ENCODE measurements around the gene AEBP1. TPM values are rescaled to one million over a fixed set of nuclear protein-coding genes. Genes with fewer than 3 reads are reported as not detected.

The AEBP1 gene
- polyA plus RNA-seq, 2 donors = 8.8 to 19.9 TPM

- H3K27me3 ChIP-seq (ENCODE audit: control insufficient read depth in 1 of 2, insufficient read depth in 2 of 2, low read length in 2 of 2) = no peaks in the 10 kb centered on the region
- peaks cover 0 to 2% of the 10 kb centered on the region in 2 donors for H3K4me1 ChIP-seq (ENCODE audit: control insufficient read depth in 2 of 2, insufficient read depth in 2 of 2, low read length in 1 of 2)
- H3K27ac ChIP-seq (ENCODE audit: low read depth in 2 of 2, low read length in 1 of 2) = no peak overlapping the region
- H3K4me3 ChIP-seq (ENCODE audit: low read depth in 1 of 2, low read length in 2 of 2) = no peak overlapping the region
- WGBS, 2 donors = 88 to 94% methylated on average over 3 of the region's 3 CpGs
- H3K9me3 ChIP-seq (ENCODE audit: control insufficient read depth in 2 of 2, insufficient read depth in 1 of 2, low read depth in 1 of 2, low read length in 1 of 2) = no peaks in the 10 kb centered on the region
- H3K36me3 ChIP-seq (ENCODE audit: control insufficient read depth in 2 of 2, insufficient read depth in 2 of 2, low read length in 1 of 2) = no peaks in the 10 kb centered on the region
Measured at GRCh38 chr7:44095781-44096180, 8.4 kb upstream of the AEBP1 start.

DNA sequence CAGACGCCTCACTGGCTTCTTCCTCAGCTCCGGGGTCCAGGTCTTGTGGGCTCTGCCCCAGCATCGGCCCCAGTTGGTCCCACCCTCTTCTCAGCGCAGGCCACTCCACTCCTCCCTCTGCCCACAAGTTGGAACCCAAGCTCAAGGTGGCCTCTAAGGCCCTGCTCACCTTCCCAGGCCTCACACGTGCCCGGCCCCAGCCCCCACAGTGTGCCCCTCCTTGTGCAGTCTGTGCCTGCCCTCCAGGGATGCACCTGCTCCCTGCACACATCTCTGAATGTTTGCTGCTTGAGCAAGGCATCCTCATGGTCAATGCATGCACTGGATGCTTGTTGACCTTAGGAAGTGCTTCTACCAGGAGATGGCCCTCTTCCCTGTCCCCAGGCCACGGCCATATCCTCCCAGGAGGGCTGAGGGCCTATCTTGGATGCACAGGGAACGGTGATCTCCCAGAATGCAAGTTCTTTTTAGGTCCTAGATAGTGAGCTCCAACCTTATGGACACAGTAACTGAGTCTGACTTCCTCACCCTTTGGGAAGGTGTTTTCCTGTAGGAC lies 7.7 kb upstream of the AEBP1 start:
- no peak overlapping the region for H3K4me3 ChIP-seq (ENCODE audit: low read depth in 1 of 2, low read length in 2 of 2)
- 82 to 83% methylated on average over 8 of the region's 8 CpGs for WGBS, 2 donors
- H3K27ac ChIP-seq (ENCODE audit: low read depth in 2 of 2, low read length in 1 of 2) = no peak overlapping the region

DNA sequence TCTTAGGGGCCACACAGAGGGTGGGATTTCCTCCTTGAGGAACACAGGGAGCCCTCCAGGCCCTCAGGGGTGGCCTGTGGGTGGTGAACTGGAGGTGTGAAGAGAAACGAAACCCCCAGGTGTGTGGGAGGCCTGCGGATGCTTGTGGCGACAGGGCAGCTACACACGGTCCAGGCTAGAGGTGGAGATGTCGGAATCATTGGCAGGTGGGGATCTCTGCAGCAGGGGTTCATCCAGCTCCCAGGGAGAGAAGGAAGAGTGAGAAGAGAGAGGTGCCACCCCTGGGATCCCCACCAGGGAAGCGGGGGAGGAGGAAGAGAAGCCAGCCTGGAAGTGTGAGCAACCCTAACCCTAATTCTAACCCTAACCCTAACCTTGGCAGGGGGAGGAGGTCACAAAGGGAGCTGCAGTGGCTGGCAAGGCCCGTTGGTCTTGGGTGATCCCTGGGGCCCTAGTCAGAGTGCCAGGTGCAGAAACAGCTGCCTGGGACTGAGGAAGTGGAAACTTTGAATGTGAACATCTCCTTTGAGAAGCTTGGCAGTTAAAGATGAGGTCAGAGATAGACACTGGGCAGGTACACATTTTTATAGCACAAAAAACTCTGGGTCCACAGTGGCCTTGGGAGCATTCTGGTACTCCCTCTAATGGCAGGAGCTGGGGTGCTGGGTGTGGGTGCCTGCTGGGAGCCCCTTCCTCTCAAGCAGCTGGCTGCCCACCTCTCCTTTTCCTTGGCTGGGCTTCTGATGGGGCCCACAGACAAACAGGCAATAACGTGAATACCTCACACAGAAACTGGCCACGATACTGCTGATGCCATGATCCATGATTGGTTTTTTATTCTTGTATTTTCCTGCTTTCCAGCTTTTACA lies 6.8 kb upstream of the AEBP1 start:
- Histone ChIP-seq H3K4me3 (ENCODE audit: low read depth in 1 of 2, low read length in 2 of 2) (no peak overlapping the region), H3K4me1 (ENCODE audit: control insufficient read depth in 2 of 2, insufficient read depth in 2 of 2, low read length in 1 of 2) (peaks cover 2 to 4% of the 10 kb centered on the region in 2 donors), H3K36me3 (ENCODE audit: control insufficient read depth in 2 of 2, insufficient read depth in 2 of 2, low read length in 1 of 2) (no peaks in the 10 kb centered on the region), H3K27me3 (ENCODE audit: control insufficient read depth in 1 of 2, insufficient read depth in 2 of 2, low read length in 2 of 2) (no peaks in the 10 kb centered on the region), H3K9me3 (ENCODE audit: control insufficient read depth in 2 of 2, insufficient read depth in 1 of 2, low read depth in 1 of 2, low read length in 1 of 2) (no peaks in the 10 kb centered on the region), H3K27ac (ENCODE audit: low read depth in 2 of 2, low read length in 1 of 2) (no peak overlapping the region)
- WGBS, 2 donors = 78 to 80% methylated on average over 9 of the region's 9 CpGs

More for the DNA sequence above, 7.7 kb upstream of the AEBP1 start:
- no peaks in the 10 kb centered on the region for H3K27me3 ChIP-seq (ENCODE audit: control insufficient read depth in 1 of 2, insufficient read depth in 2 of 2, low read length in 2 of 2)
- H3K9me3 ChIP-seq (ENCODE audit: control insufficient read depth in 2 of 2, insufficient read depth in 1 of 2, low read depth in 1 of 2, low read length in 1 of 2) = no peaks in the 10 kb centered on the region
- H3K36me3 ChIP-seq (ENCODE audit: control insufficient read depth in 2 of 2, insufficient read depth in 2 of 2, low read length in 1 of 2) = no peaks in the 10 kb centered on the region
- peaks cover 0 to 2% of the 10 kb centered on the region in 2 donors for H3K4me1 ChIP-seq (ENCODE audit: control insufficient read depth in 2 of 2, insufficient read depth in 2 of 2, low read length in 1 of 2)

DNA sequence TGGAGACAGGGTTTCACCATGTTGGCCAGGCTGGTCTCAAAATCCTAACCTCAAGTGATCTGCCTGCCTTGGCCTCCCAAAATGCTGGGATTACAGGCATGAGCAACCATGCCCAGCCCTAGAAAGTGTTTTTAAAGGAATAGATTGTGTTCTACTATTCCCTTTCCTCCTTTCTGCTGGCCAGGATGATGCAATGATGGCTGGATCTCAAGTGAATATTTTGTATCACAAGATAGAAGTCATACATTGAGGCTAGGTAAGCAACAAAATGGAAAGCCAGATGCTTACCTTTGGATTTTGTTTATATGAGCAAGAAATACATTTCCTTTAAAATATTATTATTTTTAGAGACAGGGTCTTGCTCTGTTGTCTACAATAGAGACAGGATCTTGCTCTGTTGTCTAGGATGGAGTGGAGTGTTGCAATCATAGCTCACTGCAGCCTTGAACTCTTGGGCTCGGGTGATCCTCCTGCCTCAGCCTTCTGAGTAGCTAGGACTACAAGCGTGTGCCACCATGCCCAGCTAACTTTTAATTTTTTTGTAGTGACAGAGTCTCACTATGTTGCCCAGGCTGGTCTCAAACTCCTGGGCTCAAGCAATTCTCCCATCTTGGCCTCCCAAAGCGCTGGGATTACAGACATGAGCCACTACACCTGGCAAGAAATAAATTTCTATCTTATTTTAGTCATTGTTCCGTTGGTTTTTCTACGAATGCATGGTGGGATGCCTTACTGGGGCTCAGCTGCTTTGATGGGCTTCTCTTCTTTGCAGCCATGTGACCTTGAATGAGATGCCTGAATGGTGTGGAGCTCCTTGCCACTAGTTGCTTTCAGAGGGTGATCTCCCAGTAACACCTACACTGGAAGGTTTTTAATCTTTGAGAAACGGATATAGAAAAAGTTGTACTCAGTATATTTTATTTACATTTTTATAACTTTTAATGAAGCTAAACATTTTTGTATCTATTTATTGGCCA lies 5.8 kb upstream of the AEBP1 start:
- no peaks in the 10 kb centered on the region for H3K27me3 ChIP-seq (ENCODE audit: control insufficient read depth in 1 of 2, insufficient read depth in 2 of 2, low read length in 2 of 2)
- no peaks in the 10 kb centered on the region for H3K36me3 ChIP-seq (ENCODE audit: control insufficient read depth in 2 of 2, insufficient read depth in 2 of 2, low read length in 1 of 2)
- no peaks in the 10 kb centered on the region for H3K9me3 ChIP-seq (ENCODE audit: control insufficient read depth in 2 of 2, insufficient read depth in 1 of 2, low read depth in 1 of 2, low read length in 1 of 2)
- no peak overlapping the region for H3K27ac ChIP-seq (ENCODE audit: low read depth in 2 of 2, low read length in 1 of 2)
- peaks cover 7 to 12% of the 10 kb centered on the region in 2 donors for H3K4me1 ChIP-seq (ENCODE audit: control insufficient read depth in 2 of 2, insufficient read depth in 2 of 2, low read length in 1 of 2)
- 91 to 92% methylated on average over 6 of the region's 6 CpGs for WGBS, 2 donors
- H3K4me3 ChIP-seq (ENCODE audit: low read depth in 1 of 2, low read length in 2 of 2) = no peak overlapping the region

DNA sequence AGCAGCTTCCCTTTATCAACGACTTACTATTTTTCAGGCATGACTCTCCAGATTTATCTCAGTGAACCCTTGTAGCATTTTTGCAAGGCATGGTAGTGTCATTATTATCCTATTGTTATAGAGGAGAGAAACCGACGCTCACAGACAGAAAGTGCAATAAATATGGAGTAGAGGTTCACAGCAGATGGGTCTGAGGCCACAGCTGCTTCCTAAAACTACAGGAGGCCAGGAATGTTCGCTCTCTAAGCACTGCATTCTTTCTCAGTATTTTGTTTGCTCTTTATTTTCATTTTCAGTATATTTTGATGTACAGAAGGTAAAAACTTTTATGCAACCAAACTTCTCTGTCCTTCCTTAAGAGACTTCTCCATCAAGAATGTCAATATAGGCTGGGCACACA lies 4.5 kb upstream of the AEBP1 start:
- no peaks in the 10 kb centered on the region for H3K27me3 ChIP-seq (ENCODE audit: control insufficient read depth in 1 of 2, insufficient read depth in 2 of 2, low read length in 2 of 2)
- H3K27ac ChIP-seq (ENCODE audit: low read depth in 2 of 2, low read length in 1 of 2) = no peak overlapping the region
- H3K4me1 ChIP-seq (ENCODE audit: control insufficient read depth in 2 of 2, insufficient read depth in 2 of 2, low read length in 1 of 2) = peaks cover 7 to 12% of the 10 kb centered on the region in 2 donors
- no peaks in the 10 kb centered on the region for H3K9me3 ChIP-seq (ENCODE audit: control insufficient read depth in 2 of 2, insufficient read depth in 1 of 2, low read depth in 1 of 2, low read length in 1 of 2)
- no peak overlapping the region for H3K4me3 ChIP-seq (ENCODE audit: low read depth in 1 of 2, low read length in 2 of 2)
- no peaks in the 10 kb centered on the region for H3K36me3 ChIP-seq (ENCODE audit: control insufficient read depth in 2 of 2, insufficient read depth in 2 of 2, low read length in 1 of 2)
- WGBS, 2 donors = 62 to 68% methylated on average over 4 of the region's 4 CpGs

GRCh38 chr7:44100458-44101302 lies 3.5 kb upstream of the AEBP1 start:
- peak overlapping the region; percentile 52 to 56 for H3K27ac ChIP-seq (ENCODE audit: low read depth in 2 of 2, low read length in 1 of 2)
- no peaks in the 10 kb centered on the region for H3K9me3 ChIP-seq (ENCODE audit: control insufficient read depth in 2 of 2, insufficient read depth in 1 of 2, low read depth in 1 of 2, low read length in 1 of 2)
- no peaks in the 10 kb centered on the region for H3K36me3 ChIP-seq (ENCODE audit: control insufficient read depth in 2 of 2, insufficient read depth in 2 of 2, low read length in 1 of 2)
- no peaks in the 10 kb centered on the region for H3K27me3 ChIP-seq (ENCODE audit: control insufficient read depth in 1 of 2, insufficient read depth in 2 of 2, low read length in 2 of 2)
- peaks cover 6 to 17% of the 10 kb centered on the region in 2 donors for H3K4me1 ChIP-seq (ENCODE audit: control insufficient read depth in 2 of 2, insufficient read depth in 2 of 2, low read length in 1 of 2)
- 62 to 65% methylated on average over 8 to 10 of the region's 10 CpGs for WGBS, 2 donors
- no peak overlapping the region for H3K4me3 ChIP-seq (ENCODE audit: low read depth in 1 of 2, low read length in 2 of 2)

DNA sequence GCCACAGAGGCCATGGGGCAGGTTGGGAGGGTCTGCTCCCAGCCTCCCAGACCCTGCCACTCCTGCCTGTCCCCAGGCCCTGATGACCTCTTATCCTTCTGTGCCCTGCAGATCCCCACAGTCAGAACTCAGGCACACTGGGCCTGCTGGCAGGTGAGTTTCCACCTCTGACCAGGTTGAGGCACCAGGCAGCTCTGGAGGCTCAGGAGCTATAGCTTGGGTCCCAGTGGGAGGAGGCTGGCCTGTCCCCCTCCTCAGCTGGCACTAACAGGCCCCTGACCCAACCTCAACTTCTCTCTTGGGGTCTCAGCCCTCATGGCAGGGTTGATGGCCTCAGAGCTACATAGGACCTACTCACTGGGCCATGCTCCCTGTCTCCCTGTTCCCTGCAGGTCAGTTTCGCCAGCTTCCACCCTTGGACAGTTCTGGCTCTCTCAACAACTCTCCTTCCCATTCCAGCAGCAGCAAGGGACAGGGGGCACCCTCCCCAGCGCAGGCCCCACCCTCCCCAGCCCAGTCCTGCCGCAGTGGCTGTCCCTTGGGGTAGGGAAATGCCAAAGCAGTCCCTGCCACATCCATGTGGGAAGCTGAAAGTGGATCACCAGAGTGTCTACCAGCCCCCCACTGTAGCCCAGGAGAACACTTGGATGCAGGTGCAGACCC lies 2.7 kb upstream of the AEBP1 start:
- peaks cover 6 to 19% of the 10 kb centered on the region in 2 donors for H3K4me1 ChIP-seq (ENCODE audit: control insufficient read depth in 2 of 2, insufficient read depth in 2 of 2, low read length in 1 of 2)
- H3K27me3 ChIP-seq (ENCODE audit: control insufficient read depth in 1 of 2, insufficient read depth in 2 of 2, low read length in 2 of 2) = no peaks in the 10 kb centered on the region
- peak overlapping the region; percentile 52 to 65 for H3K27ac ChIP-seq (ENCODE audit: low read depth in 2 of 2, low read length in 1 of 2)
- no peak overlapping the region for H3K4me3 ChIP-seq (ENCODE audit: low read depth in 1 of 2, low read length in 2 of 2)
- no peaks in the 10 kb centered on the region for H3K36me3 ChIP-seq (ENCODE audit: control insufficient read depth in 2 of 2, insufficient read depth in 2 of 2, low read length in 1 of 2)
- no peaks in the 10 kb centered on the region for H3K9me3 ChIP-seq (ENCODE audit: control insufficient read depth in 2 of 2, insufficient read depth in 1 of 2, low read depth in 1 of 2, low read length in 1 of 2)
- WGBS, 2 donors = 87 to 93% methylated on average over 3 of the region's 3 CpGs

DNA sequence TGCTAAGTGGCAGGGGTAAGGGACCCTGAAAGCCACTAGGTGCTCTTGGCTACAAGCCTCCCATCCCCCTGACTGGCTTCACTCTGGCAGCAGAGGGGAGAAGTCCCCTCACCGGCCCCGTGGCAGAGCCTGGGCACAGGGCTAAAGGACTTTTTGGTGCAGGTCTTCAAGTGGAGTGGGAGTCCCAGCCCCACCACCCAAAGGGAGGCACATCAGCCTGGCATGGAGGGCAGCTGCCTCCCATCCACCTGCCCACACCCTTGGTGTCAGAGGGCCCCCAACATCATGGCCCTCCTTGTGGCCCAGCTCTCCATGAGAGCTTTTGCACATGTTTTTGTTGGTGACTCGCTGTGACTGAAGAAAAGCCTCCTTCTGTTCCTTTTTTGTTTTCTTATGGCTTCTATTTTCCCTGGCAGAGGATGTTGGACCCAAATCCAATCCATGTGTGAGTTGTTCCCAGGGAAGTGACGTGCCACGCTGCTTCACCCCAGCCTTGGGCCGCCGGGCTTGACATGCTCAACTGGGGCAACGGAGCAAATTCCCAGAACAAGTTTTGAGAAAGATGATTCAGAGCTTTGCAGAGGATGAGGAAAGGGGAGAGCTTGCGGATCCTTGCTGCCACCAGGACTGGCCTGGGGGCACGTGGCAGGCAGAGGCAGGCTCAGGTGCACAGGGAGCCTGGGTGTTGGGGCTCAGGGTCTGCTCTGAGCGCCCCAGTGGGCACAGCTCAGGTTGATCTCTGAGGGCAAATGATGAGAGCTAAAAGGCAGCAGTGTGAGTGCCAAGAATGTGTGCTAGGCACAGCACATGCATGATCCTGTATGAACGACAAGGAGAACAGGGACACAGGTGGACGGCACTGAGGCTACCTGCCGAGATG lies 1.9 kb upstream of the AEBP1 start:
- no peaks in the 10 kb centered on the region for H3K27me3 ChIP-seq (ENCODE audit: control insufficient read depth in 1 of 2, insufficient read depth in 2 of 2, low read length in 2 of 2)
- H3K4me1 ChIP-seq (ENCODE audit: control insufficient read depth in 2 of 2, insufficient read depth in 2 of 2, low read length in 1 of 2) = peaks cover 11 to 19% of the 10 kb centered on the region in 2 donors
- no peaks in the 10 kb centered on the region for H3K9me3 ChIP-seq (ENCODE audit: control insufficient read depth in 2 of 2, insufficient read depth in 1 of 2, low read depth in 1 of 2, low read length in 1 of 2)
- peak overlapping the region; percentile 22 to 69 for H3K27ac ChIP-seq (ENCODE audit: low read depth in 2 of 2, low read length in 1 of 2)
- 52 to 65% methylated on average over 14 of the region's 14 CpGs for WGBS, 2 donors
- no peaks in the 10 kb centered on the region for H3K36me3 ChIP-seq (ENCODE audit: control insufficient read depth in 2 of 2, insufficient read depth in 2 of 2, low read length in 1 of 2)
- no peak overlapping the region for H3K4me3 ChIP-seq (ENCODE audit: low read depth in 1 of 2, low read length in 2 of 2)

Data from esophagus (tissue), 2 donors.